ENCODE results near the gene CHPF2. TPM values are rescaled to one million over a fixed set of nuclear protein-coding genes. Genes with fewer than 3 reads are reported as not detected.

The CHPF2 gene
- 10 to 100 TPM; 31.3 to 36.3 TPM for total RNA-seq

- Mint-ChIP-seq H3K27ac (peak within 1 kb of the TSS; percentile 97), H3K9me3 (no peaks in the 10 kb centered on the region), H3K27me3 (no peaks in the 10 kb centered on the region), H3K4me1 (peaks cover 8% of the 10 kb centered on the region), H3K36me3 (ENCODE audit: low read depth) (peaks cover 44% of the 10 kb centered on the region), H3K4me3 (peak within 1 kb of the TSS; percentile 98)
- ATAC-seq (replicated peaks): peak; percentile 93
Measured at GRCh38 chr7:151232091-151232916, at the start of gene CHPF2. TSS of gene CHPF2 (plus strand) at chr7:151232483. CDS start at chr7:151234012, 1,529 bp downstream.

GRCh38 chr7:151185762-151186639, 46.3 kb upstream of the CHPF2 start:
- H3K9me3 Mint-ChIP-seq: no peaks in the 10 kb centered on the region
- no peaks in the 10 kb centered on the region for H3K27me3 Mint-ChIP-seq
- no peaks in the 10 kb centered on the region for H3K4me1 Mint-ChIP-seq
- H3K4me3 Mint-ChIP-seq: no peak overlapping the region
- H3K27ac Mint-ChIP-seq: no peak overlapping the region
- ATAC-seq (replicated peaks): no peak
- no peaks in the 10 kb centered on the region for H3K36me3 Mint-ChIP-seq (ENCODE audit: low read depth)

GRCh38 chr7:151186640-151187408, 45.5 kb upstream of the CHPF2 start, which contains the start of gene ASB10:
TSS of gene ASB10 (minus strand) at chr7:151187250. CDS start at chr7:151187130, 120 bp downstream.
- H3K4me1 Mint-ChIP-seq: no peaks in the 10 kb centered on the region
- no peak within 1 kb of the TSS for H3K27ac Mint-ChIP-seq
- no peak within 1 kb of the TSS for H3K4me3 Mint-ChIP-seq
- H3K9me3 Mint-ChIP-seq: no peaks in the 10 kb centered on the region
- no peaks in the 10 kb centered on the region for H3K36me3 Mint-ChIP-seq (ENCODE audit: low read depth)
- no peak for ATAC-seq (replicated peaks)
- H3K27me3 Mint-ChIP-seq: no peaks in the 10 kb centered on the region

- H3K9me3 Mint-ChIP-seq: no peaks in the 10 kb centered on the region
- H3K27me3 Mint-ChIP-seq: no peaks in the 10 kb centered on the region
- ATAC-seq (replicated peaks): no peak
- no peak overlapping the region for H3K4me3 Mint-ChIP-seq
- H3K27ac Mint-ChIP-seq: no peak overlapping the region
- no peaks in the 10 kb centered on the region for H3K36me3 Mint-ChIP-seq (ENCODE audit: low read depth)
- no peaks in the 10 kb centered on the region for H3K4me1 Mint-ChIP-seq
Measured at GRCh38 chr7:151187409-151188251, 44.7 kb upstream of the CHPF2 start.

GRCh38 chr7:151188252-151188542, 44.1 kb upstream of the CHPF2 start:
- H3K36me3 Mint-ChIP-seq (ENCODE audit: low read depth): no peaks in the 10 kb centered on the region
- no peak overlapping the region for H3K4me3 Mint-ChIP-seq
- no peak overlapping the region for H3K27ac Mint-ChIP-seq

GRCh38 chr7:151189038-151189437, 43.2 kb upstream of the CHPF2 start:
- Mint-ChIP-seq H3K4me3 (no peak overlapping the region), H3K9me3 (no peaks in the 10 kb centered on the region), H3K27ac (no peak overlapping the region), H3K27me3 (no peaks in the 10 kb centered on the region), H3K36me3 (ENCODE audit: low read depth) (no peaks in the 10 kb centered on the region), H3K4me1 (no peaks in the 10 kb centered on the region)
- ATAC-seq (replicated peaks): no peak

More at GRCh38 chr7:151188252-151188542, 44.1 kb upstream of the CHPF2 start:
- H3K9me3 Mint-ChIP-seq: no peaks in the 10 kb centered on the region
- no peaks in the 10 kb centered on the region for H3K4me1 Mint-ChIP-seq
- no peak for ATAC-seq (replicated peaks)
- H3K27me3 Mint-ChIP-seq: no peaks in the 10 kb centered on the region

- H3K27me3 Mint-ChIP-seq: no peaks in the 10 kb centered on the region
- no peak overlapping the region for H3K4me3 Mint-ChIP-seq
- H3K27ac Mint-ChIP-seq: no peak overlapping the region
- no peak for ATAC-seq (replicated peaks)
- peaks cover 9% of the 10 kb centered on the region for H3K4me1 Mint-ChIP-seq
- H3K36me3 Mint-ChIP-seq (ENCODE audit: low read depth): no peaks in the 10 kb centered on the region
- H3K9me3 Mint-ChIP-seq: no peaks in the 10 kb centered on the region
Measured at GRCh38 chr7:151191544-151191943, 40.7 kb upstream of the CHPF2 start.

GRCh38 chr7:151192002-151192539, 40.2 kb upstream of the CHPF2 start:
- Mint-ChIP-seq H3K4me3 (no peak overlapping the region), H3K4me1 (peaks cover 9% of the 10 kb centered on the region)

GRCh38 chr7:151193203-151193978, 38.9 kb upstream of the CHPF2 start:
- Mint-ChIP-seq H3K4me3 (no peak overlapping the region), H3K36me3 (ENCODE audit: low read depth) (no peaks in the 10 kb centered on the region), H3K27ac (no peak overlapping the region), H3K9me3 (no peaks in the 10 kb centered on the region), H3K4me1 (peaks cover 9% of the 10 kb centered on the region), H3K27me3 (no peaks in the 10 kb centered on the region)
- no peak for ATAC-seq (replicated peaks)

More at GRCh38 chr7:151192002-151192539, 40.2 kb upstream of the CHPF2 start:
- Mint-ChIP-seq H3K36me3 (ENCODE audit: low read depth) (no peaks in the 10 kb centered on the region), H3K27ac (no peak overlapping the region), H3K9me3 (no peaks in the 10 kb centered on the region), H3K27me3 (no peaks in the 10 kb centered on the region)
- ATAC-seq (replicated peaks): no peak

GRCh38 chr7:151194188-151194587, 38.1 kb upstream of the CHPF2 start:
- H3K4me1 Mint-ChIP-seq: peaks cover 9% of the 10 kb centered on the region
- H3K27ac Mint-ChIP-seq: peak overlapping the region; percentile 61
- H3K4me3 Mint-ChIP-seq: no peak overlapping the region
- peak; percentile 35 for ATAC-seq (replicated peaks)
- no peaks in the 10 kb centered on the region for H3K27me3 Mint-ChIP-seq
- no peaks in the 10 kb centered on the region for H3K36me3 Mint-ChIP-seq (ENCODE audit: low read depth)
- no peaks in the 10 kb centered on the region for H3K9me3 Mint-ChIP-seq

- Mint-ChIP-seq H3K27ac (no peak overlapping the region), H3K9me3 (no peaks in the 10 kb centered on the region), H3K4me3 (no peak overlapping the region), H3K4me1 (peaks cover 9% of the 10 kb centered on the region), H3K27me3 (no peaks in the 10 kb centered on the region), H3K36me3 (ENCODE audit: low read depth) (no peaks in the 10 kb centered on the region)
- no peak for ATAC-seq (replicated peaks)
Measured at GRCh38 chr7:151195616-151196450, 36.5 kb upstream of the CHPF2 start.

- Mint-ChIP-seq H3K27ac (no peak overlapping the region), H3K9me3 (no peaks in the 10 kb centered on the region), H3K4me3 (no peak overlapping the region), H3K36me3 (ENCODE audit: low read depth) (no peaks in the 10 kb centered on the region), H3K4me1 (peaks cover 9% of the 10 kb centered on the region), H3K27me3 (no peaks in the 10 kb centered on the region)
- no peak for ATAC-seq (replicated peaks)
Measured at GRCh38 chr7:151197932-151198331, 34.4 kb upstream of the CHPF2 start.
